DMS79 treated with DMSO at 0.1 percent for 48 hours (cell line): ENCODE results near the gene CCDC13.

Source experiments
- DNase-seq: peaks from one replicate; lab custom pipeline; 2025; lab: John Stamatoyannopoulos, UW

CCDC13 gene

DNA sequence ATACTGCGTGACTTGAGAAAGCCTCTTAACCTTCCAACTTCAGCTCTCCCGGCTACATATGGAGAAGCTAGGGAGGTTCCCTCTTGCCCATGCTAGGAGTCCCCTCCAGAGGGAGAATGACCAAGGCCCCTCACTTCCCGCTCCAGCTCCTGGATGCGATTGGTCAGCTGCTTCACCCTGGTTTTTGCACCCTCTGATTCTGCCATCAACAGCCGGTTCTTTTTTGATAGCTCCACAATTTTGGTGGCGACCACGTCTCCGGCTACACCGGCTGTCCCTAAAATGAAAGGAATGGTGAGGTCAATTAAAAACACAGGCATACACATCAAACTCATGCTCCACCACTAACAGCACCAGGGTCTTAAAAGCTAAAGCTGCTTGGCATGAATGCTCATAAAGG lies 20.6 kb downstream of the CCDC13 start:
- no peak for DNase-seq

DNA sequence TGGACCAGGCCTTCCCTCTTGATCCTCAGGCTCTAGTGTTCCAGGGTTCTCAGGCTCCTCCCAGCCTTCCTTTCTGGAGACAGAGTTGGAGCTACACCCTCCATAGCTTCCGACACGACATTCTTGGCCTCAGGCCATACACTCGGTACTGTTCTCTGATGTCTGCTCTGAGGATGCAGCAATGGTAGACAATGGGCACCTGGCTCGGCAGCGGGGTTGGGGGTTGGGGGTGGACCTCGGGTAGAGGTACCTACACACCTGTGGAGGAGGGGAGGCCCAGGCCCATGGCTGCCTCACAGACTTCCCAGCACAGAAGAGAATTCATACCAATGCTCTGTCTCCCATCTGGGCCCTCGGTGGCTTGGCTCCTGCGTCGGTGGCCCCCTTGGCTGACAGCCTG lies 21.4 kb downstream of the CCDC13 start:
- no peak for DNase-seq

DNA sequence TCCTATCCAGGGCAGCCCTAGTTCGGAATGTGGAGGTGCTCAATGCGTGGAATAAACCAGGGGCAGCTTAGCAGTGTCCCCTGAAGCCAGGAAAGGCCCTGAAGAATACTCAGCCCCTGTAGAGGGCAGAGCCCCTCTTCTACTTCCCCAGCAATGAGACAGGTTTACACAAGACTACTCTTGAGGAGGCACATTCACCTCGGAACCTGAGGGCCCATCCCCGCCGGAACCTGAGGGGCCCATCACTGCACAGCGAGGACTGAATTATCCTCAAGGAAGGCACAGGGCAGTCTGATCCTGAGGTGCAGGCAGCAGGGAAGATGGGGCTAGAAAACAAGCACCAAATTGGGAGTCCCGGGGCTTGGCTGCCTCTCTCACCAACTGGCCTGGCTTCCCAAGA lies 22.2 kb downstream of the CCDC13 start:
- DNase-seq: no peak

DNA sequence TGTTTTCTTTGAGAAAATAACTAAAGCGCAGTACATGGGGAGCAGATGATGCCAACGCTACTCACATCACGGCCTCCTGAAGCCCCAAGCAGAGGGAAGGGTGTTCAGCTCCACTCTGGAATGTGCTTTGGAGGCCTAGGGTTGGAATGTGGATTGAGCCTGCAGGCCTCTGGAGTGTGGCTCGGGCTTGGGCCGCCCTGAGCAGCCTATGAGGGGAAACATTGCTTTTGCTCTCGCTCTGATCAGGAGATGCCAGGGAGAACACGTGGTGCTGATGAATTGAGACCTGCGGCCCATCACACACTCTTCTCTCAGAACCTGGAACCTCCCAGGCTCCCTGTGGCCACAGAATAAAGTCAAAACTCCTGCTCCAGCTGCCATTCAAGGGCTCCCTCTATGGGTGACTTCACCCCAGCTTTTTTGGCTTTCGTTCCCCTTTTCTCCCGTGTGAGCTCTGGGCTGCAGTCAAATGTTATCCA lies 23.3 kb downstream of the CCDC13 start:
- DNase-seq: no peak

DNA sequence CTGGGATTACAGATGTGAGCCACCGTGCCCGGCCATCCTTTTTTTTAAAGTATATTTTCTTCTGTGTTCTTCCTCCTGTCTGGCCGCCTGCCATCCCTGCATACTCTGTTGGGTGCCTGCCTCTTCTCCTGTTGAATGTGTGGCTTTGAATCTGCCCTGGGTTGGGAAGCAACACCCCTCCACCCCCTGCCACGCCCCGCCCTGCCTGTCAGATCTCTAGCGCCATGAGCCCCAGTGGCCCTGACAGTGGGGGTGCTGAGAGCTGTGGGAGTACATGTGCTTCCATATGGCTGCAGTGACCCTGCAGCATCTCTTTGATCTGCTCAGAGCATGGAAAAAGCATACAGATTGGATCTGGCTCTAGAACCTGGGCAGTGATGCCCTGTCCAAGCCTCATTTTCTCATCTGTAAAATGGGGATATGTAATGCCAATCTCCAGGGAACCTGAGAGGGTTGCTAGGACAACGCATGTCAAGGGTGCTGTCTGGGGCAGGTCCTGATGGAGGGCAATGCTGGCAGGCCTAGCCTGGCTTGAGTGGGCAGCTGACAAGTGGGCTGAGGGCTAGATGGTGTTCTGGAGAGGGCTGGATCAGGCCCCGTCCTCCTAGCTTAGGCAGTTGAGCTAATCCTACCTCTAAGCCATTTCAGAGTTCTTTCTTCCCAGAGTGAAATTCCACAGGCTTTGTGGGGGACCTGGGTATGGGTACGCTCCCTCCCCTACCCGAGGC lies 23.9 kb downstream of the CCDC13 start:
- DNase-seq: no peak

DNA sequence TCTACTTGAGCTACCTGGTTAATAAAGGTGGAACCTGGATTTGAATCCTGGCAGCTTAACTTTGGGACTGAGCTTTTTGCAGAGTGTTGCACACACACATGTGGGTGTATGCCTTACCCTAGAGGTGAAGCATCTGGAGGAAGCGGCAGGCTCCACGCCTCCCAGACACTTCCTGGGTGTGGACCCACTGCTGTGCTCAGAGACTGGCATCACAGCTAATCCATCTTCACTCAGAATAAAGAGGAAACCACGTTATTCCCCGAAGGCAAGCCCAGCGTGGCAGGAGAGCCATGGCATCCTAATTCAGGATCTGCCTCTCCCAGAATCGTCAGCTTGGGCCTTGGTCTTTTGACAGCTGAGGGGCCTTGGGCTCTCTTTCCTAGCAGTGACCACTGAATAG lies 25.5 kb downstream of the CCDC13 start:
- DNase-seq: no peak

DNA sequence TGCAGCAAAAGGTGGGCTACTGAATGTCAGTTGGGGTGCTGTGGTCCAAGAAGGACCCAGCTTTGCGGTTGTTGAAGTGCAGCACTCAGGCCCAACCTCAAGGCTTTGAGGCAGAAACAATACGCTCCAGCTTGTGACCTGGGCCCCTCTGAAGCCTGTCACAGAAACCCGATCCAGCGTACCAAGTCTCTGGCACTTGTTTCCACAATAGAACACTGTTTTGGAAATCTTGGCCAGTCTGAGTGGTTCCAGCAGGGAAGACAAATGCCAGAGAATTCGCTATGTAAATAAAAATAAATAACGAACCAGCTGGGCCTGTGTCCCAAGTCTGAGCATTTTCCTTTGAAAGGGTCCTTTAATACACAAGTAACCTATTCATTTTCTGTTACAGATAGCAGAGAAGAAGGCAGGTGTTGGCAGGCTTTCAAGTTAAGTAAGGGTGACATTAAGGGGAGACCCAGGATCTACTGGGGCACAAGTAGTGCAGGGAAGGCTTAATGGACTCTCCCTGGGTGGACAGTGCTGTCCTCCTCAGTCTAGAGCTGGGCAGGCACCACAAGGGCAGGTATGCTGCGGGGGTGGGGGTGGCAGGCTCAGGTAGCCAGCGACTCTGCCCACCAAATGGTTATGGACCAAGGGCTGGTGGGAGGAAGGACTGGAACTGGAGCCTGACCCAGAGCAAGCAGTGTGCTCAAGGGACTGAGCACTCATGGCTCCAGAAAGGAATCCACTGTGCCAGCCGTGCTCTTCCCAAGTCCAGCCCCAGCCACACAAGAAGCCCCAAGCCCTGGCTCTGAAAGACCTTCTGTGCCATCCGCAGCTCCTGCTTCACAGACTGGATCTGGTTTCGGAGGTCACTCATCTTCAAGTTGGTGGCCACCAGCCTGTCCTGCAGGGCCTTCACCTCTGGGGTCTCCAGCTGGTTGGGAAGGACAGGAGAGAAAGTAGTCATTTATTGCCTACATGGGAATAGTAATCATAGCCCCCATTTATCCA lies 26.3 kb downstream of the CCDC13 start:
- DNase-seq: peak; percentile 83

DNA sequence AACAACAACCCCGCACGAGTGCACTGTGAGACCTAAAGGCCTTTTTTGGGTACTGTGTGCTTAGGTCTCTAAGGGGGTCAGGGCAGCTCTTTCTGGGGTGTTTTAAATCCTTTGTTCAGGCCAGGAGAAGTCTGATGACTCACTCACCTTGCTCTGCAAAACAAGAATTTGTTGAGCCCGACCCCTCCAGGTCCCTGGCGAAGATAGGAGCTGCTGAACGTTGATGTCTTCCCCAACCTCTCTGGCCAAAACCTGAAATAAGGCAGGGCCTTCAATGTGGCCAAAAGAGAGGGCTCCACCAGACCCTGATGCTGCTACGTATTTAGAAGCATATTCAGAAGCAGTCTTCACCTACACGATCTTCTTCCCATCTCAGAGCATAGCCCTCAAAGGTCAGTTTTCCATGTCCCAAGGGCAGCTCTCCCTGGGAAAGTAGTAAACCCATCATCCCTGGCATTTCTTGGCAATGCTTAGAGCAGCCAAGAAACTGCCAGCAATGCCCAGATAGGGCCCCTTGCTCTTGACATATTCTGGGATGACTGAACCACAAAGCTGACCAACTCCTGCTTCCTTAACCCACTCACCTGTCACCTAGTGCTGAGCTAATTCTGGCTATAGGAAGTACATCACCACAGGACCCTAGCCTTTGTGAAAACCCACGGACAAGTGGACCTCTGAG lies 27.1 kb downstream of the CCDC13 start:
- DNase-seq: peak; percentile 70

DNA sequence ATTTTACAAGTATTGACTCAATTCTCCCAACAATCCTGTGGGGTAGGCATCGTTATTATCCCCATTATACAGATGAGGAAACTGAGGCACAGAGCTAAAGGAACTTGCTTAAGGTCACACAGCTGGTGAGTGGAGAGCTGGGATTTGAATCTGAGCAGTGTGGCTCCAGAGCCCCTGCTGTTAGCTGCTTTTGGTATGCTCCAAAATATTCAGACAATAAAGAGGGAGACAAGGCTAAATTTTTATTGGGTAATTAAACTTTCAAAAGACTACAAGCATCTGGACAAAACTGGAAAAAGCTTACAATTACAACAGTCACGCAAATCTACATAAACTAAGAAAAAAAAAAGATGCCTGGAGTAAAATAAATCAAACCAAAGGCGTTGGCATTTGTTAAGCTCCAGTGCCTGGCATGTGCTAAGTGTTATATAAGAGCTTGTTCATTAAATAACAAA lies 27.7 kb downstream of the CCDC13 start:
- DNase-seq: peak; percentile 39

DNA sequence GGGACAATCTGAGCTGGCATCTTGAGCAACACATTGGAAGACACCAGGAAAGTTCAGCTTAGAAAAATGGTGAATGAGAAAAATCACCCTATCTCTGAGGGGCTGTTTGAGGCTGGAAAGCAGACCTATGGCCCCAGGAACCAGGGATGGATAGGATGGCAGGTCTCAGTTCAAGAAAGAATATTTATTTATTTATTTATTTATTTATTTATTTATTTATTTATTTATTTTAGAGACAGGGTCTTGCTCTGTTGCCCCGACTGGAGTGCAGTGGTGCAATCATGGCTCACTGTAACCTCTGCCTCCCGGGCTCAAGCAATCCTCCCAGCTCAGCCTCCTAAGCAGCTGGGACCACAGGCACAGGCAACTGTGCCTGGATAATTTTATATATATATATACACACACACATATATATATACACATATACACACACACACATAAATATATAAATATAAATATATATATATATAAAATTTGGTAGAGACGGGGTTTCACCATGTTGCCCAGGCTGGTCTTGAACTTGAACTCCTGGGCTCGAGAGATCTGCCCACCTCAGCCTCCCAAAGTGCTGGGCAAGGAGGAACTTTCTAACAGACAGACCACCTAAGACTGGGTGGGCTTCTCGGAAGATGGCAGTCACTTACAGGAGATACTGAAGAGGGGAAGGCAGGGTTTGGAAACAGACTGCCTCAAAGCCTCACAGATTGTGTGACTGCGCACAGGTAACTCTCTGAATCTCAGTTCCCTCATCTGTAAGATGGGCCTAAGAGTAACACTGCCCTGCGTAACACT lies 29.7 kb downstream of the CCDC13 start:
- no peak for DNase-seq

DNA sequence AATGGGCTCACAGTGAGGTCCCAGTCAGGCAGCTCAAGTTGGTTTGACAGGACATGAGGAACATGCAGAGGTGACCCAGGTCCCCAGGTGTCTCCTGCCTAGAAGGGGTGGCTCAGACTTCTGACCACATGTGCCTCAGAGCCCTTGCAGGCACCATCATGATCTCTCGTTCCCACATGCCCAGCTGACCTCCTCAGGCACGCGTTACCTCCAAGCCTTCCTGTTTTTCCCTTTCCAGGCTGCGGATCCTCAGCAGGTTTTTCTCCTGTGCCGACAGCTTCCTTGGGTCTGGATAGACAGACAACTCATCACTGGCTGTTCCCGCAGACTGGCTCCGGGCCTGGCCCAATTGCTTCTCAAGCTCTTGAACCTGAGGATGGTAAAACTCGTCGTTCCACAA lies 30.4 kb downstream of the CCDC13 start:
- no peak for DNase-seq

DNA sequence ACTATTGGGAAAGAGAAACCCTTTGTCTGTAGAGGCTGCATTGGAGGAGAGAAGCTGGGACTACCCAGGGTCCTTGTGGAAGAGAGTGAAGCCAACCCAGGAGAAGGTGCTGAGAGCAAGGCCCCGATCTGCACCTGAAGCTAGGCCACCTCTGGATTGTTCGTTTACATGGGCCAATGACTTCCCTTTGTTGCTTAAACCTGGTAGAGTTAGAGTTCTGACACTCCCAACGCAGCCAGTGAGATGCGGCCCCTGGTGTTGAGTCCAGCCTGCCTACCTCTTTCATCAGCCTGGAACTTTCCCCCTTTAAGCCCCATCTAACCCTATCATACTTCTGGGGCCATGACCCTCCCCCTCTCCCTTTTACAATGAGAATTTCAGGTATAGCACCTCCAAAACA lies 30.8 kb downstream of the CCDC13 start:
- no peak for DNase-seq

DNA sequence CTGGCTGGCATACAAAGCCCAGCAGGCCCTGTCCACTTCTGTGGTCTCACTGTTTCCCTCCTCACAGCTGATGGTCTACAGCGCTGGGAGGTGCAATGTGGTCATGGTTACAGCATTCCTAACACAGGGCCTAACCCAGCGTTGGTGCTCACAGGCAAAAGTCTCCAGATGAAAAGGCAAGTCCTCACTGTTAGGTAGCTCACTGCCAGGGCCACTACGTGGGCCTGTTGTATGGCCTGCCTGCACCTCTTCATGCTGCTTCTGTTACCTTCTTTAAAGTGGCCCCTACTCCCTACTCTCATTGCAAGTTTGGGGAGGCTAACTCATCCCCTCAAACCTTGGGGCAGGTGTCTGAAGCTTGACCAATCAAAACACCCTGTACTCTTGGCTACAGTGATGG lies 31.3 kb downstream of the CCDC13 start:
- DNase-seq: no peak

DNA sequence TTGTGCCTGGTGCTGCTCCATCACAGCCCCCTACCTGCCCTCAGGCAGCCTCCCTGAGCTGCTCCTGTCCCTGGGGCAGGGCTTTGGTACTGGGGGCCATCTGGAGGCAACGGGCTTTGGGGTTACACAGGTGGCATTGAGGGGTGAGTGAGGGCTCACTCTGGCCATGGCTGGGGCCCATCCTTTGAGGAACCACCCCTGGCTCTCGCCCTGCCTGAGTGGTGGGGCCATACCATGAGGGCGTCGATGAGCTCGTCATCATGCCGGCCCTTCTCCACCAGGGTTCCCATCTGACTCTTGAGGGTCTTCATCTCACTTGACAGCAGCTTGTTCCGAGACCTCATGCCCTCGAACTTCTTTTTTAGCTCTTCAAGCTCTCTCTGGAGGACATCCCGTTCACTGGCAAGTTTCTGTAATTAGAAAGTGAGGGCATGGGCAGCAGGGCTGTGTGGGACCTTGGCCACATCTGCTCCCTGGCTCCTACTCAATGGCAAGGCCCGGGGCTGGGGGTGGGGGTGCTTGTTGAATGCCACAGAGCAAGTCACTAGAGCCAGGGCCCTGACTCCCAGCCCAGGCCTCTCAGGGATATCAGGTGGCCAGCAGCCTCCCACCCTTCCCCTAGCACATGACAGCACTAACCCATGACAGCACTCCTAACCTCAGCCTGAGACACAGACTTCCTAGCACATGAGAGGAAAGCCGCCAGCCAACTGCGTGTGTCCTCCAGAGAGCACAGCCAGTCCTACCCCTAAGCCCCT lies 33.5 kb downstream of the CCDC13 start:
- DNase-seq: peak; percentile 8

DNA sequence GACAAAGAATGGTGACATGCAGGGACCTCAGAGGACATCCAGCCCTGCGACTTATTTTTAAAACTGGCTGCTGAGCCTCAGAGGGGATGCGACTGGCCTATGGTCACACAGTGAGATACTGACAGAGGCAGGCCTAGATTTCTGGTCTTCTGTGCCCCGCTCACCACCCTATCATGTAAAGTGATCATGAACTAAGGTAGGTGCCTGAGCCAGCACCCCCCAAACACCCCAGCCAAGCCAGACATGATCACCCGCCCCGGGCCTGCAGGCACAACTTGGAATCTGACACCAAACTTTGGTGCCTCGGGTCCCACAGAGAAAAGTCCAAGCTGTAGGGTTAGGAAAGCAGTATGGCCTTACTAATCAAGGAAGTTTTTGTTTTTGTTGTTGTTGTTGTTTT lies 36.5 kb downstream of the CCDC13 start:
- DNase-seq: no peak

DNA sequence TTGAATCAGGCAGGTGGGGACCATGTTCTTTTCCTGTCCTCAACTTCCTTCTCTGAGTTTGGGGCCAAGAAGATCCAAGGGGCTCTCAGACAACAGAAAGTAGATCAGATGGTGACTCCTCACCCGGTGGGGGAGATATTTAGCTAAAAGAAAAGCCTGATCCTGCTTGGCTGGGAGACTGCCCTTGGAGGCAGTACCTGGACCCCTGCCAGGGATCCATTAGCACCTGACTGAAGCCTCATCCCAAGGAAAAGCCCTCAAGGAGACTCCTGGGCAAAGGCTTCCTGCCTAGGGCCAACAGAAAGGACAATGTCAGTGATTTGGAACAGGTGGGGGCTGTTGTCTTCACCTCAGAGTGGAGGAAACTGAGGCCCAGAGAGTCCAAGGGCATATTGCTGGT lies 37.0 kb downstream of the CCDC13 start:
- DNase-seq: peak; percentile 21

DNA sequence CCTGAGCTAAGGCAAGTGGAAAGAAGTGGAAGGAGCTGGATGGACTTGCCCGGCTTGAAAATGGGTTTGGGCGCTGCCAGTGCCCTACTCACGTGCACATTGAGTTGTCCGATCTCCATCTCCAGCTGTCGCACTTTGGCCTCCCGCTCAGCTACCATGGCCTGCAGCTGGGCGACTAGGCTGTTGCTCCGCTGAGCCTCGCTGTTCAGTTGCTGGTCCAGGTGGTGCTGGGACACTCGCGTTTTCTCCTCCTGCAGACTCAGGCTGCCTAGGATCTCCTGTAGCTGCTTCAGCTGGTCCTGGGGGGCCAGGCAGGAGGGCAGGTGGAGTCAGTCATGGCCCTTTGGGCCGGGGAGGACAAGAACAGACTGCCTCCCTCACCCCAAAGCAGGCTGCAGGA lies 37.4 kb downstream of the CCDC13 start:
- DNase-seq: no peak

DNA sequence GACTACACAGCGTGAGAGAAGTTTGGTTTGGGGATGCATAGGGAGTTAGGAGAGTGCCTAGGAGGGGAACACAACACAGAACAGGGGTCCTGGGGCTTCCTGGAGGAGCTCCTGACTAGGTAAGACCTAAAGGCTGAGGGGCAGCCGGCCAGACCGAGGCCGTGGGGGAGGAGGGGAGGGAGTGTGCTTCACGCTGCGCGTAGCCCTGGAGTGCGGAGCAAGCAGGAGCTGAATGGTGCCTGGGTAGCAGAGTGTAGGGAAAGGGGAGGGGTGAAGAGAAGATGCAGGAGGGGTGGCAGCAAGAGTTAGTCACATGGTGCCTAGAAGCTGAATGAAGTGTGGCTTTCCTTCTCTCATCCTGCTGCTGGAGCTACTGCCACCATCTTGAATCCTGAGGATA lies 38.0 kb downstream of the CCDC13 start:
- no peak for DNase-seq

DNA sequence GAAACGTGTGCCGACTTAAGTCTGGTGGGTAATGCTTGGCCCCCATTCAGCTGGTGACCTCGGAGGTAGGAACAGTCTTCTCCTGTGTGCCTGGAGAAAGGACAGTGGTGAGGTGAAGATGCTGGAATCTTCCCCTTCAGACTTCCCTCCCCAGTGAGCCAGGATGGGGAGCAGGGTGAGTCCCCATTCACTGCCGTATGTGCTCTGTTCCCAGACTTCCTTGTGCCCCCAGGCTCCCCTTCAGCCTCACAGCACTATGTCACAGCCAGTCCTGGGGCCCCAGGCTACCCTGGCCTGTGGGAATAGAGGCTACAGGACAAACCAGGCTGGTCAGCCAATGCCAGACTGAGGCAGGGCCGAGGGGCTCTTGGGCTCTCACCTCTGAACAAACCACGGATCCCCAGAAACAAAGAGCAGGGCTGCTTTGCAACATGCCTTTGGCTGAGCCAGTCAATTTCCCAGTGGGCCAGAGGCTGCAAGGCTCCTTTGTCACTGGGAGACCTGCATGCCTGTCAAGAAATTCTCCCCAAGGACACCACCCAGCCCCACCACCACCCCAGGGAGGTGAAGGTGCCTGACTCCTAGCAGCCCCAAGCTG lies 38.7 kb downstream of the CCDC13 start:
- no peak for DNase-seq

DNA sequence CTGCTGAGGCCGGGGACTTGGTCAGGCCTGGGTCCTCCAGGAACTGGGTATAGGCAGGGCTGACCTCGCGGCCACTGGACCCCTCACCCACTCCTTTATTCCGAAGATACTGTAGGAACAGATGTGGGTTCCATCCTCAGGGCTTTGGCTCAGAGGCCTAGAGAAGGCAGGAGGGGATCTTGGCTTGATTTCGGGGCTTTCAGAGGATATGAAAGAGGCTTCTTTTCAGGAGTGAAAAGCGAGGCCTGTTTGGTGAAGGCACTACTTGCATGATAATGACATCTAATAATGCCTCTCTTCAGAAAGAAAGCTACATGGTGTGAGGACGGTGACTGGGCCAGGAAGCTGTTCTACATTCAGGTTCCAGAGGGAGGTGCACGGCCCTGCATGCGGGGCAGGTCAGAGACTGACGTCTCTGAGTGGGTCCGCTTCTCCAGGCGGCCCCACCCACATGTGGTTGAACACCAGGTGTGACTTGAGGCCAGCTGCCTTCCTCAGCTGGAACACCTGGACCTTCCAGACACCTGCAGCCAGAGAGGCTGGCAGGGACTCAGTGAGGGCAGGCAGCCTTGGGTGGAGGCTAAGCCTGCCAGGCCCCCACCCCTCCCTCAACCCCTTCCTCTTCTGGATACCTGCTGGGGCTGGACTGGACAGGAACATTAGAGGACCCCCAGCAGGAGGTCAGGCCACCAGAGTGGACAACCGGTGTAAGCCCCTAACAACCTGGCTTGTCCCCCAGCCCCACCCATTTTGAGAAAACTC lies 39.4 kb downstream of the CCDC13 start:
- DNase-seq: no peak
